ENCODE results near the gene ETV2. TPM values are rescaled to one million over a fixed set of nuclear protein-coding genes. Genes with fewer than 3 reads are reported as not detected.

The ETV2 gene
- total RNA-seq, 1 experiment from 2014 or later = 1.5 TPM

DNA sequence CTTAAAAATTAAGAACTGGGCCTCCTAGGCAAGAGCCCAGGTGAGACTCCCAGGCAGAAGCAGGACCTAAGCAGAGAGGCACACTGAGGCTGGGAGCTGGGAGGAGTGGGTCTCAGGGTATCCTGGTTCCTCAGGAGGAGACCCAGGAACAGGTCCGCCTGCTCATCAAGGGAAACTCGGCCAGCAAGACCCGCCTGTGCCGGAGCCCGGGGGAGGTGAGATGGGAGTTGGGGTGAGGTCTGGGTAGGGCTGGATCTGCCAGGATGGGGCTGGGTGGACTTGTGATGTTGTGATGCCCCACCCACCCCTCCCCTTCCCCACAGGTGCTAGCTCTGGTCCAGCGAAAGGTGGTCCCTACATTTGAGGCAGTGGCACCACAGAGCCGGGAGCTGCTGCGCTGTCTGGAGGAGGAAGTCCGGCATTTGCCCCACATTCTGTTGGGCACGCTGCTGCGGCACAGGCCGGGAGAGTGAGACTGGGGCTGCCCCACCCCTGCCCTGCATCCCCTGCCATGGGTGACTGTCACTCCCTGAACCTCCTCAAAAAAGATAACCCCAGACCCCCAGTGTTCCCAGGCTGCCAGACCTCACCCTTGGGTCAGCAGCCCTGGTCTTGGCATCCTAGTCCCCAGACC is 22.1 kb upstream of the ETV2 start:
- no peaks in the 10 kb centered on the region; a peak in 2 of 4 replicates for H3K36me3 ChIP-seq (ENCODE audit: control insufficient read depth in 1 of 2, insufficient read depth in 2 of 2, low read length in 2 of 2)
- H4K20me1 ChIP-seq (ENCODE audit: insufficient read depth) = no peaks in the 10 kb centered on the region
- H3K79me2 ChIP-seq (ENCODE audit: insufficient read depth, low read length) = no peaks in the 10 kb centered on the region
- ATAC-seq = no peak
- no TSS peak for BruUV-seq (replicated peaks)
- no peaks in the 10 kb centered on the region for H3K27me3 ChIP-seq (ENCODE audit: insufficient read depth, low read length)
- intact Hi-C loops (cut with micrococcal nuclease) = no loop called here
- H3K4me2 ChIP-seq (ENCODE audit: low read length) = no peak overlapping the region
- POLR2A ChIA-PET = no interaction called here
- no peak overlapping the region for H3K4me3 ChIP-seq (replicated peaks in 1 of 2; ENCODE audit: low read depth in 1 of 2, low read length in 2 of 2)
- DNase-seq (ENCODE audit: low read depth, low spot score) = no peak
- no peak overlapping the region for H3K9ac ChIP-seq (ENCODE audit: low read length)
- TF ChIP-seq EZH2phosphoT487 (IDR thresholded peaks at IDR 0.05; ENCODE audit: borderline replicate concordance) = no peak
- TF ChIP-seq SIN3A (IDR thresholded peaks at IDR 0.05; ENCODE audit: low read depth) = no peak
- no peak for TF ChIP-seq TCF7L2 (IDR thresholded peaks at IDR 0.05; ENCODE audit: borderline replicate concordance, extremely low read depth, insufficient read depth, insufficient read length)
- TF ChIP-seq SRF (IDR thresholded peaks at IDR 0.05; ENCODE audit: low read depth) = no peak
- TF ChIP-seq, protein P1, sequence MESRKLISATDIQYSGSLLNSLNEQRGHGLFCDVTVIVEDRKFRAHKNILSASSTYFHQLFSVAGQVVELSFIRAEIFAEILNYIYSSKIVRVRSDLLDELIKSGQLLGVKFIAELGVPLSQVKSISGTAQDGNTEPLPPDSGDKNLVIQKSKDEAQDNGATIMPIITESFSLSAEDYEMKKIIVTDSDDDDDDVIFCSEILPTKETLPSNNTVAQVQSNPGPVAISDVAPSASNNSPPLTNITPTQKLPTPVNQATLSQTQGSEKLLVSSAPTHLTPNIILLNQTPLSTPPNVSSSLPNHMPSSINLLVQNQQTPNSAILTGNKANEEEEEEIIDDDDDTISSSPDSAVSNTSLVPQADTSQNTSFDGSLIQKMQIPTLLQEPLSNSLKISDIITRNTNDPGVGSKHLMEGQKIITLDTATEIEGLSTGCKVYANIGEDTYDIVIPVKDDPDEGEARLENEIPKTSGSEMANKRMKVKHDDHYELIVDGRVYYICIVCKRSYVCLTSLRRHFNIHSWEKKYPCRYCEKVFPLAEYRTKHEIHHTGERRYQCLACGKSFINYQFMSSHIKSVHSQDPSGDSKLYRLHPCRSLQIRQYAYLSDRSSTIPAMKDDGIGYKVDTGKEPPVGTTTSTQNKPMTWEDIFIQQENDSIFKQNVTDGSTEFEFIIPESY (IDR thresholded peaks at IDR 0.05; ENCODE audit: extremely low read depth, insufficient replicate concordance, low read length) = no peak
- no peak for TF ChIP-seq JUND (IDR thresholded peaks at IDR 0.05)
- TF ChIP-seq ZFX (IDR thresholded peaks at IDR 0.05) = no peak
- TF ChIP-seq, protein P2, sequence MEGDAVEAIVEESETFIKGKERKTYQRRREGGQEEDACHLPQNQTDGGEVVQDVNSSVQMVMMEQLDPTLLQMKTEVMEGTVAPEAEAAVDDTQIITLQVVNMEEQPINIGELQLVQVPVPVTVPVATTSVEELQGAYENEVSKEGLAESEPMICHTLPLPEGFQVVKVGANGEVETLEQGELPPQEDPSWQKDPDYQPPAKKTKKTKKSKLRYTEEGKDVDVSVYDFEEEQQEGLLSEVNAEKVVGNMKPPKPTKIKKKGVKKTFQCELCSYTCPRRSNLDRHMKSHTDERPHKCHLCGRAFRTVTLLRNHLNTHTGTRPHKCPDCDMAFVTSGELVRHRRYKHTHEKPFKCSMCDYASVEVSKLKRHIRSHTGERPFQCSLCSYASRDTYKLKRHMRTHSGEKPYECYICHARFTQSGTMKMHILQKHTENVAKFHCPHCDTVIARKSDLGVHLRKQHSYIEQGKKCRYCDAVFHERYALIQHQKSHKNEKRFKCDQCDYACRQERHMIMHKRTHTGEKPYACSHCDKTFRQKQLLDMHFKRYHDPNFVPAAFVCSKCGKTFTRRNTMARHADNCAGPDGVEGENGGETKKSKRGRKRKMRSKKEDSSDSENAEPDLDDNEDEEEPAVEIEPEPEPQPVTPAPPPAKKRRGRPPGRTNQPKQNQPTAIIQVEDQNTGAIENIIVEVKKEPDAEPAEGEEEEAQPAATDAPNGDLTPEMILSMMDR (IDR thresholded peaks at IDR 0.05 in 2 of 3, conservative IDR thresholded peaks at IDR 0.05 in 1 of 3; ENCODE audit: borderline replicate concordance in 1 of 3, insufficient read depth in 1 of 3, low read depth in 2 of 3, low read length in 2 of 3) = no peak
- TF ChIP-seq ZNF274 (IDR thresholded peaks at IDR 0.05; ENCODE audit: low read depth, low read length) = no peak
- no peak for TF ChIP-seq CEBPB (IDR thresholded peaks at IDR 0.05; ENCODE audit: low read depth)
- no peak for TF ChIP-seq EZH2 (IDR thresholded peaks at IDR 0.05)
- CTCF ChIA-PET = no interaction called here
- RAD21 ChIA-PET (ENCODE audit: low non-redundant PET in 1 of 2, low total read pairs in 2 of 2, uncharacterized antibody in 2 of 2, unreplicated experiment in 2 of 2) = interaction anchor here in 1 of 2 experiments (0.6 kb wide), 1 partner anchor 52 kb away, joined by 3 read pairs; no protein-coding TSS in a partner anchor
- no peaks in the 10 kb centered on the region for H3K4me1 ChIP-seq (ENCODE audit: control insufficient read depth in 1 of 2, insufficient read depth in 2 of 2, low read length in 2 of 2)
- no peak overlapping the region for H2AFZ ChIP-seq (ENCODE audit: low read depth, low read length, poor library complexity, severe bottlenecking)
- H3K9me2 ChIP-seq (ENCODE audit: insufficient read depth) = no peaks in the 10 kb centered on the region
- H3K27ac ChIP-seq (ENCODE audit: low read depth, low read length) = no peak overlapping the region
- no peaks in the 10 kb centered on the region for H3K9me3 ChIP-seq (ENCODE audit: control insufficient read depth in 1 of 2, insufficient read depth in 1 of 2, low read depth in 1 of 2, low read length in 2 of 2)

Data from HCT116 (cell line).